Amygdala (tissue), 56 donors: Measurements from ENCODE around the gene CTNNA2.
"Not testable (repeated sequence)": the region's sequence is repeated elsewhere in the genome, so short reads cannot be mapped to it uniquely, and the experiment has no call there.

ENCODE experiments used
- DNase-seq, 56 donors: peaks; one replicate each; lab custom pipeline; 2025; lab: John Stamatoyannopoulos, UW

Gene CTNNA2

DNA sequence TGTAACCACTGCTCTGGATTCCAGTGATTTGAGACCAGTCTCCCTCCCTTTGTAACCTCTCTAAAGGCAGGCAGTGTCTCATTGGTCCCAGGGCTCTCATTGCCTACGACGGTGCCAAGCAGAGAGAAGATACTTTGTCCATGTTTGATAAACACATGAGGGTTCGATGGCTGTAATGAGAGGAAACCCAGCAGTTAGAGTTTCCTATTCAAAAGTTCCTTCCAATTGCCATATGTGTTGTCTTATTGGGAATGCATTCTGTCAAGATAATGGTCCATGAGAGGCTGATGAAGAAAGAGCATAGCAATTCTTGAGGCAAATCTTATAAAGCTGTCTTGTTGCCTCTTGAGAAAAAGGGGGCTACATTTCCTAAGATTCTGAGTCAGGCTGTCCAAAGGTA is 499.2 kb downstream of the CTNNA2 start:
- no peak for DNase-seq

DNA sequence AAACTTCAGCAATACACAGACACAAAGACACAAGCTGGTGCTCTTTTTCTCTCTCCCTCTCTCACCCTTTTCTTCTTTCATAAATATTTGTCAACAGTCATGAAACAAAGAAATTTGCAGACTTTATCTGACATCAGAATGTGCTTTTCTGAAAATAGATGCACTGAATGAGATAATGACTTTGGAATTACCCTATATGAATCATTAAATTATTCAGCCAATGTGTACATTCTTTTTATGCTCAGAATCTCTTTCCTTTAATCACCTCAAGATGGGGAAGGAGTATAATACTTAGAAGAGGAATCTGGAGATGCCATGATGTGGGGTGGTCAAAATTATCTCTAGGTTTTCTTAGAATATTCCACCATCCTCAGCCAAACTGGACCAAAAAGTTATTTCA is 501.8 kb downstream of the CTNNA2 start:
- no peak for DNase-seq

DNA sequence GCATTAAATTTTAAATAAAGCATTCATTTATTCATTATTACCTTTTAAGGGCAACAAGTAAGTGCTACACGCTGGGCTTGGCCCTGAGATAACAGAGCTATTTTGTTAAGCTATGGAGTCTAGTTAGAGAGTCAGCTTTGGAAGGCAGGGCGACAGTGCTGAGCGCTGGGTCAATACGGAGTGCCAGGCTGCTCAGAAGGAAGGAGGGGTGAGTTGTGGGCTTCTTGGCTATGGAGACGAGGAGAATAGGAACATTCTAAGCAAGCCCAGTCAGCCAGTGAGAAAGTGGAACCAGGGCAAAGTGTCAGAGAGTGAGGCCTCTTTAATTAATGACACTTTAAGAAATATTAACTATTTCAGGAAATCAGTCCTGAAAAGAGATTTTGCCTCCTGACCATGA is 503.3 kb downstream of the CTNNA2 start:
- DNase-seq = peak in 17 of 56 donors; percentile 2 to 37 (median 11)

DNA sequence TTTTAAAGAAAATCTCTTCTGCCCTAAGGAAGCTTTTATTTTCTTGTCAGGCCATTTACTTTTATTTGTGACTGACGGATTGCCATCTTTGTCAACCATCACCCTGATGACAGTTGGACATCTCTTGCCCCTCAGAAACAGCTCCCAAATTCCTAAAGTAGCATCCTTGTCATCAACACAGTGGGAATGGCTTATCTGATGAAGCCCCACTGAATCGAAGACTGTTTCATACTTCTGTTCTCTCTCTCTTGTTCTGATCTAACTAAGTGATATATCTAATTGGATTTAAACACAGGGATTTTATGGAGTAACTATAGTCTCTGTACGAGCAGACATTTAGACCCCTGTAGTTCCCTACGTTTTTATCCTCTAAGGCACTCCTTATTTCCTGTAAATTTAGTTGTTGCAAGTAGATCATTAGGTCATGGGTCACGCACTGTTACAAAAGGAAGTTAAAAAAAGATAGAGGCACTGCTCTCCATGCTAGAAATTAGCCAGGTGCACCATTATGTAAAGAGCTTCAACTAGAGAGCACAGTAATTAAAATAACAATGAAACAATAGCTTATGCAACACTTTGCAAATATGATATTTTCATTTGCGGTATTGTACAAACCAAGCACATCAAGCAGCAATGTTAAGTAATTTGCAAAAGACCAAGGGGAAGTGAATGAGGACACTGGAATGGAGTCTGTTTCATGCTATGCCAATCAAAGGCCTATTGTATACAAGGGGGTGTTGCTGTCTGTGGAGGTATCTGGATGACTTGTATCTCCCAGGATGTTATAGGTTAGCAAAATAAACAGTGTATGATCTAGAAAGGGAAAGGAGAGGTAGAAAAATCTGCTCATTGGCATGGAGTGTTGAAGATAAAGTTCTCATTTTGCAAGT is 507.0 kb downstream of the CTNNA2 start:
- DNase-seq = no peak

DNA sequence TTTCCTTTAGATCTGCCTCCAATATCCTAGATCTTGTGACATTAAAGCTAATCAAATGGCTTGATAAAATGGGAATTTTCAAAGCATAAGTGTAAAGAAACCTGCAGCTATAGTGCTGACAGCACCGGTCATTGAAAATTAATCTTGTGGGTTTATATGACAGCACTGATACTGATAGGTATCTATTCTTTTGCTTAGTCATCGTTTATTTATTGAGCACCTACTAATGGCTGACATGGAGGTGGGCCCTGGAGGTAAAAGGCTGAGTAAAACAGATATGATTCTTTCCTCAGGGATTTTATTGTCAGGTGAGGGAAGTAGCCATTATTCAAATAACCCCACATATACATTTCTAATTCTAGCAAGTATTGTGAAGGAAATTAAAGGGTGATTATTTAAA is 509.2 kb downstream of the CTNNA2 start:
- no peak for DNase-seq

DNA sequence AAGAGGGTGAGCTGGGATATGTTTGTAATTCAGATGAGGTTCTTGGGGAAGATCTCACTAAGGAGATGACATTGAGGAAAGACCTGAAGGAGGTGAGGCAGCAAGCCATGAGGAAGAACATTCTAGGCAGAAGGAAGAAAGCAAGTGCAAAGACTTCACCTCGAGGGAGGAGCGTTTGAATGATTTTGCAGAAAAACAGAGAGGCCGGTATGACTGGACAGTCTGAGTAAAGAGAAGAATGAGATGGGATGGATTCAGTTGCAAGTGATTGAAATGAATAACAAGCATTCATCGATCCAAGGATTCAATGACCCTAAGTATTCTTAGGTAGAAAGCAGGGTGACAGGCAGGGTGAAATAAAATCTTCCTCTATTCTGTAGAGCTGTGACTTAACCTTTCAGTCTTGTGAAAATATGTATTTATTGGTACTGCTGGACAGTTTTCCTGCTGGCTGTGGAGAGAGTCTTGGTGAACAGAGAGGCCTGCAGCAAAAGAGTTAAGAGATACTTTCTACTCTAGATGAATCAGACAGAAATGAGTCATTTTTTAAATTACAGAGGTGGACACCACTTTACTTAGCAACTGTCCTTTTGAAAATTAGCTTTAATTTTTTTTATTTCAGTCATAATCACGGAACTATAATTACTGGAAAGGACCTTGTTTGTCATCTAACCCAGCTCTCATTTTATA is 513.3 kb downstream of the CTNNA2 start:
- no peak for DNase-seq

DNA sequence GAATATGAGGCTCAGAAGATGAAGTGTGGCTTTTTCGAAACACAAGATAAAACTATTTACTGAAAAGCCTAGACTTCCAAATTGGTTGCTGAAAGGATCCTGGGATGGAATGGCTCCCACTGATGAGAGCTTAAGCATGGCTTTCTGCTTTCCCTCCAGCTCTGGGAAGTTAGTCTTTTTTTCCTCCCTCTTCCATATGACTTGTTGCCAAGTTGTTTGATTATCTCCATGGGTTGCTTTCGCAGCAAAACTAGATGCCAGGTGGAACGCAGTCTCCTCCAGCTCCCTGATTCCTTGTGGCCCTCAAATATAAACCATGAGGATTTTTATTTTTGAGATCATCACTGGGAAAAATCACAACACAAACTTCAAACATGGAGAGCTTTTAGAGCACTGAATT is 515.2 kb downstream of the CTNNA2 start:
- DNase-seq = no peak

DNA sequence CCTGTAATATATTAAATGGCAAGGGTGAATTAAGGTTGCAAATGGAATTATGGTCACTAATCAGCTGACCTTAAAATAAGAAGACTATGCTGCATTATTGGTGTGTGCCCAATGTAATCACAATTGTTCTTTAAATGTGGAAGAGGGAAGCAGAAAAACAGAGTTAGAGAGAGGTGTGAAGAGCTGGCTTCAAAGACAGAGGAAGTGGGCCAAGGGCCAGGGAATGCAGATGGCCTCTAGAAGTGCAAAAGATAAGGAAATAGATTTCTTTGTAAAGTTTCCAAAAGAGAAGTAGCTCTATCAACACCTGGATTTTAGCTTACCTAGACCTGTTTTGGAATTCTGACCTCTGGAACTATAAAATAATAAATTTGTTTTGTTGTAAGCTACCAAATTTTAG is 515.7 kb downstream of the CTNNA2 start:
- no peak for DNase-seq

DNA sequence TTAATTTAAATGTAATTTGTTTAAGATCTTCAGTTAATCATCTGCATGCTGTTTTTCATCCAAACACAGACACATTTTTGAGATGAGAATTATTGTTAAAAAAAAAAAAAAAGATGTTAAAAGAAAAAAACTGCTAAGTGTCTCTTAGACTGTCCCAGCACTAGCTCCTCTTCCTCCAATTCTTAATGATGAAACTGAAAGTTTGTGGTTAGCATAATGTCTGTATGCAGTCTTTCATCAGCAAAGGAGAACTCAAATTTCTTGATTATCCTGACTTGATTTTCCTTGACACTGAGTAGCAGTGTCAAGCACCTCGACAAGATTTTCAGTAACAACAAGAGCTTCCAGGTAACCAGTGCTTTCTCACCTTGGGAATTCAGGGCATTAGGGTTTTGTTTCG is 517.3 kb downstream of the CTNNA2 start:
- DNase-seq = no peak

DNA sequence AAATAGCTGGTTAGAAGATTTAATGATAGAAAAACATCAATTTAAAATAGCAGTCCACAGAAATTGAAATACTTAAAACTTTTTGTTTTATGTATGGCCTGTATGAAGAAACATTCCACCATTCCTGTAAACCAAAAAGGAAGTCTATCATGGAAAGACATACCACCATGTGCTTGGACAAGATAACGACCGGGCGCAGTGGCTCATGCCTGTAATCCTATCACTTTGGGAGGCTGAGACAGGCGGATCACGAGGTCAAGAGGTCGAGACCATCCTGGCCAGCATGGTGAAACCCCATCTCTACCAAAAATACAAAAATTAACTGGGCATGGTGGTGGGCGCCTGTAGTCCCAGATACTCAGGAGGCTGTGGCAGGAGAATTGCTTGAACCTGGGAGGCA is 519.8 kb downstream of the CTNNA2 start:
- not testable (repeated sequence) for DNase-seq

DNA sequence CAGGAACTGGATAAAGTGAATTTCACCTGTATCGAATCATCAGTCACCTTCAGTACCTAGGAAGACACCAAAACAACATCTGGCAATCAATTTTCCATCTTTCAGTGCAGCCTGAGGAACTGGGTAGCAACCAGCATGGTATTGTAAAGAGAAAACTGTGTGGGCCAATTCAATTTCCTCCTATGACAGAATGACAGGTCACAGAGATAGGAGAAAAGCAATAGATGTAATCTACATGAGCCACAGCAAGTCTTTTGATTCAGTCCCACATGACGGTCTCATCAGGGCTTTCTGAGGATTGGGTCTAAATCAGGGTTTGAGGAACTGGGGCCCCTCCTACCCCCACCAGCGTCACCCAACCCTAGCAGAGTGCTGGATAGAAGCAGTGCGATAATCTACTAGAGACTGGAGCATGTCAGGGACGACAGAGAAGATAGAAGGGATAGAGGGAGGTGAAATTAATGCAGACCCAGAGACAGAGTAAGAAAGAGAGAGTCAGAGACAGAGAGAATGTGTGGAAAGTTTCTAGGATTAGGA is 523.0 kb downstream of the CTNNA2 start:
- DNase-seq = no peak

DNA sequence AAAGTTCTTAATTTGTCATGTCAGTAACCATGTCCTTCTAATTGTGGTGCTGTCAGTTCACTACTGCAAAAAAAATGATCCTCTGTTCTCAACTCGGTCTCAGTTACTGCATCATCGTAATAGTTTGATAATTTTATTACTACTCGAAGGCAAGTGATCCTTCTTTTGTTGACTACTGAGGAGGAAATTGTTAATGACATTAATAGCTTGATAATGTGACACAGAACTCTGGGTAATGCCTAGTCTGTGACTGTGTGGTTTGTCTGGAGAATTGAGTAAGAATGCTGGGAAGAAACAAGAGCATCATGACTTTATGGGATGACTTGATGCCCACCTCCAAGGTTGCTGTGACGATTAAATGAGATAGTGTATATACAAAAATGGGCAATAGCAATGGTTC is 524.5 kb downstream of the CTNNA2 start:
- no peak for DNase-seq

DNA sequence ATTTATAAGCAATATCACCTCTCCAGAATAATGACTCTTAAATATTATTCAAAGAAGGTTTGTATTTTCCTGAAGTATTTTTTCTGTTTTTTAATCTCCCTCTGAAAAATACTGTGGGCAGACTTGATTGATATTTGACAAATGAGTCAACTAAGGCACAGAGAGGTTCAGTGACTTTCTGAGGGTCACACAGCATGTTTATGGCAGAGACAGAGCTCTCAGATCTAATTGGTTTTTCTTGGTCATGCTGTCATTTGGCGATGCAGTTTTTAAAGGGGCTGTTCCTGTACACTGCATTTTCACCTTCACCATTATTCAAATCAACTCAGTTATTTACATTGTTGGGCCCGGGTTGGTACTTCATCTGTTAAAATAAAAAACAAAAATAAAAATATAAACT is 527.4 kb downstream of the CTNNA2 start:
- no peak for DNase-seq

DNA sequence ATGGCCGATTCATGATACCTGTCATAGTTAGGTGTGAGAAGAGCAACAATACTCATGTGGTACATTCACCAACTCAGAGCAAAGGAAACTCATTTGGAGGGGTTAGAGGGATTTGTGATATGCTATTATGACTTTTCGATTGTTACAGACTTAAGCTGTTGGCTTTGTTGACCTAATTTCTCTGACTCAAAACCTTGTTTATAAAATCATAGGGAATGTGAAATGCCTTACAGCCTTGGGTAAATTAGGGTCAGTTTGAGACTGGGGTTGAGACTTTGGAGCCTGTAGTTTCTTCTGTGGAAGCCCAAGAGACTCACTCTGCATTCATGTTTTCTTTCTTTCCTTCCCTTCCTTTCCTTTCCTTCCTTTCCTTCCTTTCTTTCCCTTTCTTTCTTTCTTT is 529.8 kb downstream of the CTNNA2 start:
- no peak for DNase-seq

DNA sequence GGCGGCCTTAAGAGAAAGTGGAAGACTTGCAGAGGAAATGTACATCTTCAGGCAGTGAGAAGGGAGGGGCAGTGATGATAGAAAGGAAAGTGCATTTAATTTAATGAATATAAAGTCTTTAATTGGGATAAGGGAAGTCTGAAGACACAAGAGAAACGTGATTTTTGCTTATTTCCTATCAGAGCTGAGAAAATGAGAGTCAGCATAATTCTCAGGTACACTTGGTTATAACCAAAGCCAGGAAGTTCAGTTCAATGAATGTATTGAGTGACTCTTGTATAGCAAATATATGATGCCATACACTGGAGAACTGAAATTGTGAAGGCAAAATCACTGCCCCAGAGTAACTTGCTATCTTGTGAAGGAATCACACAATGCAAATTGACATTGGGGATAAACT is 535.4 kb downstream of the CTNNA2 start:
- DNase-seq = no peak

DNA sequence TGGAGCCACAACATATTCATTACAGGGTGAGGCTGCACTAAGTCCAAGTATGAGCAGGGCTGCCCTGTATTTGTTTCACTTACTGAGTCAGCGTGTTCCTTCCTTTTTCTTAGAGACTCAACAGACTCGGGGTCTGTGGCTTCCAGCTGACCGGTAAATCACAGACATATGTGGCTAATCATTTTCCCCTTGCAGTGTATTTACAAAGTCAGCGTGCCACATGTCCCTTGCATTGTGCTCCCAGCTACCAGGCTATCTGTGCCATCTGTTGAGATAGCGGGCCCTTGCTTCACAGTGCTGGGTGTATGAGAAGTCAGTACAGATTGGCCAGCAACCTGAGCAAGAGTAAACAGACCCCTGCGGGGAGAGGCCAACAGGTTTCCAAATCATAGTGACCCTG is 537.4 kb downstream of the CTNNA2 start:
- DNase-seq = no peak

DNA sequence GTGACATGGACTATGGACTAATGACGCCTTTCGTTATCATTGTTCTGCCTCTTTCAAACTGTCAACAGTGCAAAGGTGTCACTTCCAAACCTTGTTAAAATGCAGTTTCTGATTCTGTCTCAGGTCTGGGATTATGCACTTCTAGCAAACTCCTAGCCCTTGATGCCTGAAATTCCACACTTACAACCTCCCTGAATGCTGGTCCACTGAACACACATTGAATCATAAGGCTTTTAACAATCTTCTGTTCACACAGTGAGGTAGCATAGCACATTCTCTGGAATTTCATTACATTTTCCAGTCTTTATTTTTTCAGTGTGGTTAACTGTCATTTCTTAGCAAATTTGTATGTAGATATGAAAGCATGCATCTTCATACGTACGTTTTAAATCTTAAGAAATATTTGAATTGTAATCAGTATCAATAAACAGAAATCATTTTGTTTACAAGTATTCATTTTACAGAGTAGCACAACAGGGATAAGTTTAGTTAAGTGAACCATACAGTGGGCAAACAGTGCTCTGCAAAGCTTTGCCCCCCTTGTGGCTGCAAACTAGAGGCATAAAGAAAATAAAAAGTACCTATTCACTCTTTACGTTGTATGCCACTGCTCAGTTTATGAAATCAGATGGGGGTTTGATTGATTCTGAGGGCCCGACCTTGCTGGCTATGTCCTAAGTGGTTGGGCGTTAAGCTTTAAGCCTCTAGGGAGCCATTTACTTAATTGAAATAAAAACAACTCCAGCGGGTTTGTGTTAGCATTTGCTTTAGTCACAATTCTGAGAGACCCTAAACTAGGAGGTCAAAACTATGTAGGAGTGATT is 540.9 kb downstream of the CTNNA2 start:
- DNase-seq = no peak

DNA sequence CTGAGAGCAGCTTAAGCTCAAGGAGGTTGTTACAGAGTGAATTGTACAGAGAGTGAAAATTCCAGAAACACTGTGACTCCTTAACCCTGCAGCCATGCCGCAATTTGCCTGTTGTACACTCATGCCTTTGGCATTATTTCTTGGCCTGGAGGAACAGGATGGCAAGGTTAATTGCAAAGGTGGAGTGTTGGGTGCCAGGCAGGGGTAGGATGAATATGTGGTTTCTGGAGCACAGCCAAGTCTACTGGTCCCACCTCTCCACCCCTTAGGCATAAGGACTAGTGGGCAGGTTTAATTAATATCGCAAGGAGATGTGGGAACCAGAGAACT is 541.5 kb downstream of the CTNNA2 start:
- no peak for DNase-seq

DNA sequence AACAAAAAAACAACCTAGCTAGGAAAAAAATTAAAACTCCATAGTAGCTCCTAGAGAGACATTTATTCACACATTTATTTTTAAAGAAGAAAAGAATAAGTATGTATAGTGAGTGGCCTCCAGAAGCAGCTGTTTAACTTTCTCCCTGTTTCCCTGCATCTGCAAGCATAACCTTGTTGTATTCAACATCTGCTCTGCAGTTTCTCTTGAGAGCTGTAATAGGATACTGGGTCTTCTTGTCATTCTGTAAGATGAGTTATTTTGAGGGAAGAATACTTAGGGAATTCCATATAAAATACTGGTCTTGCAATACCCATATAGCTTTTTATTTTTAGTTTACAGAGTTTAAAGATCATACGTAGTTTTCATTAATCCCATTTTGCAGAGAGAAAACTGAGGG is 545.1 kb downstream of the CTNNA2 start:
- no peak for DNase-seq

DNA sequence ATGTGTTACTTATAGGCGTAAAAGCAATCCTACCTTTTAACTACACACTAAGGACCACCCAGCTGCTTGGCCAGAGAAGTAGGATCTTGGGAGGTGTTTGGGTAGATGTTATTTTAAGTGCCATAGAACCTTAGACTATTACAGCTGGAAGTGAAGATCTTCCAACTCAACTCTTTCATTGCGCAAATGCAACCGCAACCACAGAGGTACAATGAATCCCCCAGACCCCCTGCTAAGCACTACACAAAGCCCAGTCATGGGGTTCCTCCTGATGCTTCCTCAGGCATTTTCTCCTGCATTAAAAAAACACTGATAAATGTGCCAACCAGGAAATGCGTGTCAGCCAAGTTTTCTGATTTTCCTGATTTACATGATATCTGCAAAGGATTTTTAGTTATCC is 545.7 kb downstream of the CTNNA2 start:
- no peak for DNase-seq

DNA sequence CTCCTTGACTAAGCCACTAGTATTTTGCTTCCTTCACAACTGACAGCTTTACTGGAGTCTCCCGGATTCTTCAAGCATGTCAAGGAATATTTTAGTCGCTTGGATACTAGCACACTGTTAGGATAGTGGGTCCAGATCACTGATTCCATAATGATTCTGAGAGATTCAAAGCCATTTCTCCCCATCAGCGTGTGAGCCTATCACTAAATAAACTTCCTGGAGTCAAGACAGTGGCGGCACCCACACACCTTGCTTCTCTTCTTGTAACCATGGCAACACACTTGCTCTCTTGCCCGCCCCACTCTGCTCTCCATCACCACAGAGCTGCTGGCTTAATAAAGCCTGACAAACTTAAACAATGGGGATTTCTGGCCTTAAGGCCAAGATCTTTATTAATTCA is 546.6 kb downstream of the CTNNA2 start:
- DNase-seq = peak in 16 of 56 donors; percentile 3 to 33 (median 12)
